H1 (cell line): ENCODE measurements around the gene LAMA3. TPM values are rescaled to one million over a fixed set of nuclear protein-coding genes. Genes with fewer than 3 reads are reported as not detected.

Experiments
- CTCF ChIA-PET: fragments of 300-600 bp; sonication (Branson Sonifier 250); formaldehyde crosslinking; loops from one replicate; lab custom pipeline; 2021; ENCODE audit not compliant: partially characterized antibody; lab: Charles Lee
- POLR2A ChIA-PET: fragments of 300-600 bp; sonication (Branson Sonifier 250); formaldehyde crosslinking; loops from one replicate; lab custom pipeline; 2021; ENCODE audit warnings: inconsistent platforms; ENCODE audit not compliant: partially characterized antibody; lab: Charles Lee
- DNase-seq, 2 experiments: peaks; one replicate each; pipeline versions ENCODE4 v3.0.0 to v3.0.0-alpha.2; 2010 to 2022; ENCODE audit warnings: low spot score in 2 of 2, low read depth in 1 of 2, mixed read lengths in 1 of 2
- FAIRE-seq: peaks from 2 replicates; lab custom pipeline; 2011; peaks lifted over from hg19 to GRCh38; lab: Jason Lieb, UNC
- H2AFZ ChIP-seq: 2 replicates; pipeline ENCODE4 v1.8.1; 2012; ENCODE audit warnings: low read length, inconsistent platforms
- H2AK5ac ChIP-seq: 2 replicates; pipeline ENCODE4 v1.6.1; 2013; ENCODE audit warnings: low read depth, low read length
- H2BK120ac ChIP-seq: replicated peaks from 2 replicates; pipeline ENCODE3; 2013; ENCODE audit warnings: low read depth, low read length, inconsistent platforms
- H2BK12ac ChIP-seq: 2 replicates; pipeline ENCODE4 v1.6.1; 2013; ENCODE audit warnings: low read depth, low read length
- H2BK15ac ChIP-seq: 2 replicates; pipeline ENCODE4 v1.6.1; 2013; ENCODE audit warnings: low read length
- H2BK20ac ChIP-seq: 2 replicates; pipeline ENCODE4 v1.6.1; 2013; ENCODE audit warnings: low read length
- H2BK5ac ChIP-seq: 2 replicates; pipeline ENCODE4 v1.6.1; 2013; ENCODE audit warnings: low read depth, low read length
- H3K14ac ChIP-seq: 2 replicates; pipeline ENCODE4 v1.6.1; 2013; ENCODE audit warnings: inconsistent platforms; ENCODE audit not compliant: insufficient read length
- H3K18ac ChIP-seq: 2 replicates; pipeline ENCODE4 v1.6.1; 2013; ENCODE audit warnings: low read length; ENCODE audit errors: extremely low read depth
- H3K23ac ChIP-seq: 2 replicates; pipeline ENCODE4 v1.6.1; 2013; ENCODE audit warnings: inconsistent platforms; ENCODE audit not compliant: insufficient read length
- H3K23me2 ChIP-seq: 2 replicates; pipeline ENCODE4 v1.6.1; 2013; ENCODE audit warnings: low read depth, low read length
- H3K27ac ChIP-seq: 2 replicates; pipeline ENCODE4 v1.6.1; 2011; ENCODE audit warnings: low read depth, low read length, inconsistent platforms
- H3K27me3 ChIP-seq, 4 experiments: replicated peaks in 1 of 4; 1 replicate in 1 of 4; 2 replicates in 3 of 4; pipeline versions ENCODE4 v1.6.1 to v1.8.1; 2011 to 2013; ENCODE audit warnings: low read length in 3 of 4, mild to moderate bottlenecking in 3 of 4, inconsistent platforms in 2 of 4, mixed read lengths in 2 of 4, moderate library complexity in 1 of 4; ENCODE audit not compliant: control insufficient read depth in 3 of 4, insufficient read depth in 3 of 4; ENCODE audit errors: extremely low read depth in 1 of 4
- H3K36me3 ChIP-seq, 4 experiments: 2 replicates each; pipeline versions ENCODE4 v1.6.1 to v1.8.1; 2011 to 2013; ENCODE audit warnings: mild to moderate bottlenecking in 4 of 4, low read length in 3 of 4, moderate library complexity in 2 of 4, control low read depth in 1 of 4, inconsistent platforms in 1 of 4; ENCODE audit not compliant: insufficient read depth in 4 of 4, control insufficient read depth in 2 of 4
- H3K4ac ChIP-seq: replicated peaks from 2 replicates; pipeline ENCODE3; 2013; ENCODE audit warnings: low read length, low read depth, mixed read lengths, inconsistent platforms; ENCODE audit not compliant: insufficient read length
- H3K4me1 ChIP-seq, 4 experiments: replicated peaks in 1 of 4; 1 replicate in 1 of 4; 2 replicates in 3 of 4; pipeline versions ENCODE4 v1.6.1 to v1.8.1; 2011 to 2013; ENCODE audit warnings: low read length in 3 of 4, inconsistent platforms in 2 of 4, mixed read lengths in 1 of 4; ENCODE audit not compliant: insufficient read depth in 4 of 4, control insufficient read depth in 3 of 4
- H3K4me2 ChIP-seq, 2 experiments: 2 replicates each; pipeline versions ENCODE4 v1.6.1 to v1.8.1; 2011 to 2013; ENCODE audit warnings: low read depth in 2 of 2, low read length in 2 of 2, control low read depth in 1 of 2, inconsistent platforms in 1 of 2, mild to moderate bottlenecking in 1 of 2; ENCODE audit not compliant: insufficient read depth in 1 of 2
- H3K4me3 ChIP-seq, 4 experiments: fragments of 200-600, 300-600 bp in 1 of 4; sonication (generic), shearing (Covaris generic), sonication (Bioruptor Twin) in 1 of 4; 2 replicates each; pipeline versions ENCODE4 v1.5.1 to v1.8.1; 2011 to 2016; ENCODE audit warnings: low read length in 4 of 4, low read depth in 3 of 4, control low read depth in 2 of 4, inconsistent platforms in 2 of 4, mild to moderate bottlenecking in 2 of 4, mixed read lengths in 1 of 4, moderate library complexity in 1 of 4; ENCODE audit not compliant: insufficient read depth in 2 of 4; ENCODE audit errors: extremely low read depth in 1 of 4
- H3K56ac ChIP-seq: replicated peaks from 2 replicates; pipeline ENCODE3; 2013; ENCODE audit warnings: low read depth, mild to moderate bottlenecking, mixed read lengths, low read length, inconsistent platforms; ENCODE audit not compliant: insufficient read length
- H3K79me1 ChIP-seq: 2 replicates; pipeline ENCODE4 v1.6.1; 2013; ENCODE audit warnings: low read depth, low read length, control low read depth
- H3K79me2 ChIP-seq, 2 experiments: 2 replicates each; pipeline versions ENCODE4 v1.6.1 to v1.8.1; 2012 to 2013; ENCODE audit warnings: low read length in 2 of 2, mild to moderate bottlenecking in 2 of 2, inconsistent platforms in 1 of 2; ENCODE audit not compliant: insufficient read depth in 2 of 2, control insufficient read depth in 1 of 2
- H3K9ac ChIP-seq, 4 experiments: replicated peaks in 1 of 4; 1 replicate in 1 of 4; 2 replicates in 3 of 4; pipeline versions ENCODE4 v1.6.1 to v1.8.1; 2011 to 2013; ENCODE audit warnings: low read depth in 3 of 4, low read length in 3 of 4, control low read depth in 2 of 4, mild to moderate bottlenecking in 2 of 4, moderate library complexity in 2 of 4, inconsistent platforms in 1 of 4; ENCODE audit errors: extremely low read depth in 1 of 4
- H3K9me3 ChIP-seq, 2 experiments: 2 replicates each; pipeline versions ENCODE4 v1.6.1 to v1.8.1; 2012 to 2013; ENCODE audit warnings: mild to moderate bottlenecking in 2 of 2, moderate library complexity in 2 of 2, control low read depth in 1 of 2, inconsistent platforms in 1 of 2, low read depth in 1 of 2, low read length in 1 of 2, mixed read lengths in 1 of 2; ENCODE audit not compliant: insufficient read depth in 2 of 2
- H4K20me1 ChIP-seq, 2 experiments: replicated peaks in 1 of 2; 2 replicates each; pipeline versions ENCODE3 to v1.8.1; 2011 to 2013; ENCODE audit warnings: inconsistent platforms in 2 of 2, low read length in 2 of 2, mild to moderate bottlenecking in 1 of 2; ENCODE audit not compliant: insufficient read depth in 2 of 2, control insufficient read depth in 1 of 2
- H4K5ac ChIP-seq: 2 replicates; pipeline ENCODE4 v1.6.1; 2013; ENCODE audit warnings: low read length, low read depth, mixed read lengths, inconsistent platforms; ENCODE audit not compliant: insufficient read length
- H4K8ac ChIP-seq: 2 replicates; pipeline ENCODE4 v1.8.0; 2013; ENCODE audit warnings: mild to moderate bottlenecking, moderate library complexity, low read length, inconsistent platforms; ENCODE audit not compliant: insufficient read depth; ENCODE audit errors: extremely low read depth
- H4K91ac ChIP-seq: replicated peaks from 2 replicates; pipeline ENCODE3; 2013; ENCODE audit warnings: low read length, mixed read lengths, inconsistent platforms; ENCODE audit not compliant: insufficient read length
- ASH2L ChIP-seq: fragments of 200-600, 300-600 bp; sonication (generic); IDR thresholded peaks from one replicate; pipeline ENCODE4 v1.7.1; 2017; ENCODE audit warnings: low read length
- ATF2 ChIP-seq: IDR thresholded peaks from 2 replicates; pipeline ENCODE4 v1.6.1; 2012; ENCODE audit warnings: low read length, inconsistent platforms
- ATF3 ChIP-seq: IDR thresholded peaks from 2 replicates; pipeline ENCODE4 v1.6.1; 2011; ENCODE audit warnings: low read depth, mild to moderate bottlenecking, low read length; ENCODE audit not compliant: insufficient read depth
- CTBP2 ChIP-seq: IDR thresholded peaks from 2 replicates; pipeline ENCODE4 v1.7.0; 2011; ENCODE audit warnings: borderline replicate concordance, mild to moderate bottlenecking, moderate library complexity, mixed read lengths, low read length; ENCODE audit not compliant: insufficient read depth, insufficient read length
- GTF2F1 ChIP-seq: IDR thresholded peaks from 2 replicates; pipeline ENCODE4 v1.6.1; 2012; ENCODE audit warnings: low read depth, low read length, improper control_type of control experiment, borderline replicate concordance
- KDM4A ChIP-seq: IDR thresholded peaks from one replicate; pipeline ENCODE4 v1.7.1; 2012; ENCODE audit warnings: low read depth, mild to moderate bottlenecking, moderate library complexity, low read length, inconsistent platforms; ENCODE audit not compliant: severe bottlenecking
- RBBP5 ChIP-seq: IDR thresholded peaks from 2 replicates; pipeline ENCODE4 v1.7.1; 2012; ENCODE audit warnings: low read depth, mild to moderate bottlenecking, inconsistent platforms, low read length, moderate library complexity, borderline replicate concordance
- SAP30 ChIP-seq: fragments of 300-600 bp; sonication (generic); IDR thresholded peaks from 2 replicates; pipeline ENCODE4 v1.7.1; 2012; ENCODE audit warnings: low read length, moderate library complexity, mild to moderate bottlenecking, inconsistent platforms; ENCODE audit not compliant: insufficient read depth, insufficient replicate concordance
- SIRT6 ChIP-seq: IDR thresholded peaks from one replicate; pipeline ENCODE4 v1.7.1; 2012; ENCODE audit warnings: low read length, inconsistent platforms
- TCF12 ChIP-seq: IDR thresholded peaks from 2 replicates; pipeline ENCODE4 v1.6.1; 2011; ENCODE audit warnings: low read depth, mild to moderate bottlenecking, low read length
- TEAD4 ChIP-seq: IDR thresholded peaks from 2 replicates; pipeline ENCODE4 v1.6.1; 2012; ENCODE audit warnings: low read depth, low read length, inconsistent platforms, mixed read lengths
- WGBS, 2 experiments: shearing (Covaris generic) in 1 of 2; methylation state at CpG; one replicate each; pipeline versions ENCODE4 v1.1.6 to v1.1.7; 2013 to 2015; ENCODE audit warnings: low lambda C conversion rate in 2 of 2, mixed read lengths in 2 of 2, inconsistent platforms in 1 of 2, low coverage in 1 of 2, missing lambda C conversion rate in 1 of 2; ENCODE audit not compliant: insufficient replicate concordance in 2 of 2, insufficient coverage in 1 of 2, insufficient read length in 1 of 2; ENCODE audit errors: extremely low coverage in 1 of 2, missing lambda C conversion rate in 1 of 2; 5-methylcytosine and 5-hydroxymethylcytosine counted together
- polyA plus RNA-seq, 7 experiments: library from polyadenylated mRNA; depleted of rRNA in 3 of 7; stranded (reverse) in 5 of 7; unstranded in 2 of 7; fragments of >200 nt in 5 of 7; fragments of 200-250 nt in 2 of 7; gene quantifications; 1 replicate in 5 of 7; 2 replicates in 1 of 7; 4 replicates in 1 of 7; pipeline versions ENCODE4 v1.2.1 to v1.2.3, GENCODE V29; 2011 to 2013; ENCODE audit warnings: missing spikeins in 2 of 7, mixed read lengths in 2 of 7
- total RNA-seq: library from RNA; stranded (reverse); fragmentation: NEBNext Ultra II Directional; extraction: Animal tissue kit (Norgen Biotek cat#: 25700); gene quantifications from 2 replicates; pipeline ENCODE4 v1.2.1, GENCODE V29; 2021

Gene LAMA3
- total and polyA plus RNA-seq, 2 of the 8 experiments (the other 6 are each of a cell fraction or from before 2014, with no cell fraction given), result 0.76 to 5.0 TPM

GRCh38 chr18:23784832-23785245 lies 95.6 kb downstream of the LAMA3 start:
- CTCF ChIA-PET, result no interaction called here
- TF ChIP-seq TEAD4, result no peak
- no peak for TF ChIP-seq CTBP2
- no peak for TF ChIP-seq ATF3
- TF ChIP-seq SAP30, result no peak
- TF ChIP-seq KDM4A, result no peak
- no peak for TF ChIP-seq TCF12
- no peak for TF ChIP-seq GTF2F1
- no peak for TF ChIP-seq ASH2L
- no peak for TF ChIP-seq RBBP5
- TF ChIP-seq SIRT6, result no peak
- TF ChIP-seq ATF2, result no peak

More at GRCh38 chr18:23784832-23785245, 95.6 kb downstream of the LAMA3 start:
- Histone ChIP-seq H3K79me1 (no peaks in the 10 kb centered on the region), H3K4me1 (peaks cover 0 to 12% (median 1%) of the 10 kb centered on the region in 4 experiments; a peak in 2 of 7 replicates), H2BK20ac (no peak overlapping the region), H2BK5ac (no peak overlapping the region), H3K23me2 (no peaks in the 10 kb centered on the region), H3K56ac (no peak overlapping the region), H4K8ac (no peak overlapping the region), H3K9ac (no peak overlapping the region), H2AFZ (no peak overlapping the region), H3K36me3 (no peaks in the 10 kb centered on the region), H2BK15ac (no peak overlapping the region), H3K4ac (no peak overlapping the region), H3K4me3 (no peak overlapping the region), H4K20me1 (no peaks in the 10 kb centered on the region), H4K91ac (no peak overlapping the region), H3K27ac (no peak overlapping the region), H2AK5ac (no peak overlapping the region), H2BK120ac (no peak overlapping the region), H2BK12ac (no peak overlapping the region), H3K9me3 (no peaks in the 10 kb centered on the region), H3K79me2 (no peaks in the 10 kb centered on the region), H3K18ac (no peak overlapping the region), H3K4me2 (no peak overlapping the region), H4K5ac (no peak overlapping the region), H3K14ac (no peak overlapping the region), H3K23ac (no peak overlapping the region), H3K27me3 (no peaks in the 10 kb centered on the region)
- POLR2A ChIA-PET, result no interaction called here
- FAIRE-seq (no peak), DNase-seq (peak in 1 of 2 experiments; percentile 10)
- WGBS, 2 experiments, result 89% methylated on average over 1 of the region's 1 CpG; no CpG with 5 or more reads in 1 of the 2 experiments
